ENCODE results near the gene NUDT16L1. TPM values are rescaled to one million over a fixed set of nuclear protein-coding genes. Genes with fewer than 3 reads are reported as not detected.

The NUDT16L1 gene
- total RNA-seq, 1 donor from 2014 or later, result 36.7 TPM

DNA sequence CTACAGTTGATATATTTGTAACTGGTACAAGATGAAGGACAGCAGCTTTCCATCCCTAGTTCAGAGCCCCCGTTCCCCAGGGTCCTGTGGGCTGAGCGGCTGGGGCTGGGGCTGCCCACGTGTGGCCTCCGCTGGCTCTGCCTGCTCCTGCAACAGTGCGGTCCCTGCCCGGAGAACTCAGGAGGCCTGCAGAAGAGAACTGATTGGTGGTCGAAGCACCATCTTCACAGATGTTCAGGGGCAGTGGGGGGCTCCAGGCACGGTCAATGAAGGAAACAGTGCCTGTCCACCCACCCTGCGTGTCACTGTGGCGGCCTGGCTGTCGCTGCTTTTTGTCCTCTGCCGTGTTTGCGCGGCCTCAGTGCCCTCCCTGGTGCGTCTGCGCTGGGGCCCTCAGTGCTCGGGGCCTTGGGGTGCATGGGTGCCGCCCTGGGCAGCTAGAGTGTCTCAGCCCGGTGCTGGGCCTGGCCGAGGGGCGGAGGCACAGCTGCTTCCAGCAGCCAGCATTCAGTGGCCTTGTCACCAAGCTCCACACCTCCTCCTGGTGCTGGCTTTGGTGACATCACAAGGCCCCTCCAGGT is 4.2 kb upstream of the NUDT16L1 start:
- Mint-ChIP-seq H3K27ac (no peak overlapping the region), H3K36me3 (no peaks in the 10 kb centered on the region), H3K27me3 (no peaks in the 10 kb centered on the region), H3K4me1 (ENCODE audit: unreplicated experiment) (no peaks in the 10 kb centered on the region), H3K4me3 (no peak overlapping the region), H3K9me3 (no peaks in the 10 kb centered on the region)
- no peak for DNase-seq (ENCODE audit: extremely low spot score, unreplicated experiment)
- TF ChIP-seq, protein P1, sequence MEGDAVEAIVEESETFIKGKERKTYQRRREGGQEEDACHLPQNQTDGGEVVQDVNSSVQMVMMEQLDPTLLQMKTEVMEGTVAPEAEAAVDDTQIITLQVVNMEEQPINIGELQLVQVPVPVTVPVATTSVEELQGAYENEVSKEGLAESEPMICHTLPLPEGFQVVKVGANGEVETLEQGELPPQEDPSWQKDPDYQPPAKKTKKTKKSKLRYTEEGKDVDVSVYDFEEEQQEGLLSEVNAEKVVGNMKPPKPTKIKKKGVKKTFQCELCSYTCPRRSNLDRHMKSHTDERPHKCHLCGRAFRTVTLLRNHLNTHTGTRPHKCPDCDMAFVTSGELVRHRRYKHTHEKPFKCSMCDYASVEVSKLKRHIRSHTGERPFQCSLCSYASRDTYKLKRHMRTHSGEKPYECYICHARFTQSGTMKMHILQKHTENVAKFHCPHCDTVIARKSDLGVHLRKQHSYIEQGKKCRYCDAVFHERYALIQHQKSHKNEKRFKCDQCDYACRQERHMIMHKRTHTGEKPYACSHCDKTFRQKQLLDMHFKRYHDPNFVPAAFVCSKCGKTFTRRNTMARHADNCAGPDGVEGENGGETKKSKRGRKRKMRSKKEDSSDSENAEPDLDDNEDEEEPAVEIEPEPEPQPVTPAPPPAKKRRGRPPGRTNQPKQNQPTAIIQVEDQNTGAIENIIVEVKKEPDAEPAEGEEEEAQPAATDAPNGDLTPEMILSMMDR (conservative IDR thresholded peaks at IDR 0.05), result no peak

GRCh38 chr16:4689864-4690704 is 3.3 kb upstream of the NUDT16L1 start:
- no peaks in the 10 kb centered on the region for H3K27me3 Mint-ChIP-seq
- H3K9me3 Mint-ChIP-seq, result no peaks in the 10 kb centered on the region
- H3K27ac Mint-ChIP-seq, result no peak overlapping the region
- H3K36me3 Mint-ChIP-seq, result no peaks in the 10 kb centered on the region
- DNase-seq (ENCODE audit: extremely low spot score, unreplicated experiment), result no peak
- no peak overlapping the region for H3K4me3 Mint-ChIP-seq
- no peaks in the 10 kb centered on the region for H3K4me1 Mint-ChIP-seq (ENCODE audit: unreplicated experiment)
- TF ChIP-seq, protein P1 (conservative IDR thresholded peaks at IDR 0.05), result no peak

- Mint-ChIP-seq H3K4me3 (peak overlapping the region; percentile 66), H3K4me1 (ENCODE audit: unreplicated experiment) (no peaks in the 10 kb centered on the region), H3K27me3 (no peaks in the 10 kb centered on the region), H3K27ac (peak overlapping the region; percentile 62), H3K9me3 (no peaks in the 10 kb centered on the region), H3K36me3 (no peaks in the 10 kb centered on the region)
- TF ChIP-seq, protein P1 (conservative IDR thresholded peaks at IDR 0.05), result no peak
- DNase-seq (ENCODE audit: extremely low spot score, unreplicated experiment), result no peak
Measured at GRCh38 chr16:4690946-4691665, 2.3 kb upstream of the NUDT16L1 start.

GRCh38 chr16:4691666-4692412 is 1.5 kb upstream of the NUDT16L1 start:
- TF ChIP-seq, protein P1 (conservative IDR thresholded peaks at IDR 0.05), result no peak
- Mint-ChIP-seq H3K4me1 (ENCODE audit: unreplicated experiment) (no peaks in the 10 kb centered on the region), H3K4me3 (peak overlapping the region; percentile 66), H3K27me3 (no peaks in the 10 kb centered on the region), H3K27ac (peak overlapping the region; percentile 62), H3K36me3 (no peaks in the 10 kb centered on the region), H3K9me3 (no peaks in the 10 kb centered on the region)
- no peak for DNase-seq (ENCODE audit: extremely low spot score, unreplicated experiment)

All from type B pancreatic cell (in vitro differentiated cells).